ENCODE measurements around the gene GPRC5D.

GPRC5D gene

DNA sequence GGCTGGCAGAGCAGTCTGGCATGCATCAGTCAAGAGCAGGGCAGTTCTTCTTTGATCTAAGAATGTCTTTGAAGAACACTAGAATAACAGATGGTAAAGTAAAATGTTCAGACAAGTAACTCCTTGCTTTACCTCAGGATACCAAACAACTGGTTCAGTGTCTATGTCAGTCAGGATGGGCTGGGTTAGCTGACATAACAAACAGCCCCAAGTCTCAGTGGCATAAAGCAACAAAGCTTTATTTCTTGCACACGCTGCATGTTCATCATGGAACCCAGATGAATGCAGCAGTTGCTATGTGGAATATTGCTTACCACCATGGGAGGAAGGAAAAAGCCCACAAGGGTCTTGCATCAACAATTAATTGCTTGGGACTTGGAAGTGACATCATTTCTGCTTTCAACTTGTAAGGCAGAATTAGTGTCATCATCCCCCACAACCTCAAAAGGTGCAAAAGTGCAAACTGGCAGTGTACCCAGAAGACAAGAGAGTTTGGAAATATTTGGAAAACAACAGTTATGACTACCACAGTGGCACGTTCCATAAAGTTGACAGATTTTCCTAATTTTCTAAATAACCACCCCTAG is 21.2 kb downstream of the GPRC5D start:
- peak in 1 of 2 experiments; percentile 18 for DNase-seq (ENCODE audit: low read depth in 1 of 2, low spot score in 1 of 2)
- H3K27me3 ChIP-seq (ENCODE audit: insufficient read depth, poor library complexity, severe bottlenecking) = peaks cover 2% of the 10 kb centered on the region
- TF ChIP-seq POLR2AphosphoS5 (IDR thresholded peaks at IDR 0.05; ENCODE audit: low read depth) (no peak), GABPA (IDR thresholded peaks at IDR 0.05; ENCODE audit: low read depth) (no peak), SPI1 (IDR thresholded peaks at IDR 0.05; ENCODE audit: borderline replicate concordance, low read depth) (no peak)
- TF ChIP-seq, protein P1, sequence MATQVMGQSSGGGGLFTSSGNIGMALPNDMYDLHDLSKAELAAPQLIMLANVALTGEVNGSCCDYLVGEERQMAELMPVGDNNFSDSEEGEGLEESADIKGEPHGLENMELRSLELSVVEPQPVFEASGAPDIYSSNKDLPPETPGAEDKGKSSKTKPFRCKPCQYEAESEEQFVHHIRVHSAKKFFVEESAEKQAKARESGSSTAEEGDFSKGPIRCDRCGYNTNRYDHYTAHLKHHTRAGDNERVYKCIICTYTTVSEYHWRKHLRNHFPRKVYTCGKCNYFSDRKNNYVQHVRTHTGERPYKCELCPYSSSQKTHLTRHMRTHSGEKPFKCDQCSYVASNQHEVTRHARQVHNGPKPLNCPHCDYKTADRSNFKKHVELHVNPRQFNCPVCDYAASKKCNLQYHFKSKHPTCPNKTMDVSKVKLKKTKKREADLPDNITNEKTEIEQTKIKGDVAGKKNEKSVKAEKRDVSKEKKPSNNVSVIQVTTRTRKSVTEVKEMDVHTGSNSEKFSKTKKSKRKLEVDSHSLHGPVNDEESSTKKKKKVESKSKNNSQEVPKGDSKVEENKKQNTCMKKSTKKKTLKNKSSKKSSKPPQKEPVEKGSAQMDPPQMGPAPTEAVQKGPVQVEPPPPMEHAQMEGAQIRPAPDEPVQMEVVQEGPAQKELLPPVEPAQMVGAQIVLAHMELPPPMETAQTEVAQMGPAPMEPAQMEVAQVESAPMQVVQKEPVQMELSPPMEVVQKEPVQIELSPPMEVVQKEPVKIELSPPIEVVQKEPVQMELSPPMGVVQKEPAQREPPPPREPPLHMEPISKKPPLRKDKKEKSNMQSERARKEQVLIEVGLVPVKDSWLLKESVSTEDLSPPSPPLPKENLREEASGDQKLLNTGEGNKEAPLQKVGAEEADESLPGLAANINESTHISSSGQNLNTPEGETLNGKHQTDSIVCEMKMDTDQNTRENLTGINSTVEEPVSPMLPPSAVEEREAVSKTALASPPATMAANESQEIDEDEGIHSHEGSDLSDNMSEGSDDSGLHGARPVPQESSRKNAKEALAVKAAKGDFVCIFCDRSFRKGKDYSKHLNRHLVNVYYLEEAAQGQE (IDR thresholded peaks at IDR 0.05; ENCODE audit: insufficient replicate concordance, low read depth) = no peak
- TF ChIP-seq, protein P2, sequence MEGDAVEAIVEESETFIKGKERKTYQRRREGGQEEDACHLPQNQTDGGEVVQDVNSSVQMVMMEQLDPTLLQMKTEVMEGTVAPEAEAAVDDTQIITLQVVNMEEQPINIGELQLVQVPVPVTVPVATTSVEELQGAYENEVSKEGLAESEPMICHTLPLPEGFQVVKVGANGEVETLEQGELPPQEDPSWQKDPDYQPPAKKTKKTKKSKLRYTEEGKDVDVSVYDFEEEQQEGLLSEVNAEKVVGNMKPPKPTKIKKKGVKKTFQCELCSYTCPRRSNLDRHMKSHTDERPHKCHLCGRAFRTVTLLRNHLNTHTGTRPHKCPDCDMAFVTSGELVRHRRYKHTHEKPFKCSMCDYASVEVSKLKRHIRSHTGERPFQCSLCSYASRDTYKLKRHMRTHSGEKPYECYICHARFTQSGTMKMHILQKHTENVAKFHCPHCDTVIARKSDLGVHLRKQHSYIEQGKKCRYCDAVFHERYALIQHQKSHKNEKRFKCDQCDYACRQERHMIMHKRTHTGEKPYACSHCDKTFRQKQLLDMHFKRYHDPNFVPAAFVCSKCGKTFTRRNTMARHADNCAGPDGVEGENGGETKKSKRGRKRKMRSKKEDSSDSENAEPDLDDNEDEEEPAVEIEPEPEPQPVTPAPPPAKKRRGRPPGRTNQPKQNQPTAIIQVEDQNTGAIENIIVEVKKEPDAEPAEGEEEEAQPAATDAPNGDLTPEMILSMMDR (IDR thresholded peaks at IDR 0.05; ENCODE audit: insufficient read depth, low read length) = no peak
- H3K4me3 ChIP-seq (replicated peaks; ENCODE audit: insufficient read depth, low read length) = no peak overlapping the region
- H3K27ac ChIP-seq (replicated peaks) = no peak overlapping the region

DNA sequence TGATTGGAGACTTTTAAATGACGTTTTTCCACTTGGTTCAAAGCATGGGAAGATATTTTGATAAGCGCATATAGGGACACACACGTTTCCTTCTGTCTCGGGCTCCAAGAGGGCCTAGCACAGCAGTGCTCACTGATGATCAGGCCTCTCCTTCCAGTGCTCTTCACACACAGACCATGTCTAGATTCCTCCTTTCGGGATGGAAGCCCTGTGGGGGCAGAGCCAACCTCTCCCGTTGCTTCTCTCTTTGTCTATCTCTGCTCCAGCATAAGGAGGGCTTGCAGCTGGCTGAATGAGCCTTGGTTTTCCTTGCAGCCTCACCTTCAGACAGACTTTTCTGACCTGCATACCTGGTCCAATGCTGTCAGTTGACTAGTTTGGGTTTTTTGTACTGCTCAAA is 22.3 kb downstream of the GPRC5D start:
- DNase-seq (ENCODE audit: low read depth in 1 of 2, low spot score in 1 of 2) = no peak
- Histone ChIP-seq H3K27me3 (ENCODE audit: insufficient read depth, poor library complexity, severe bottlenecking) (no peaks in the 10 kb centered on the region), H3K4me3 (replicated peaks; ENCODE audit: insufficient read depth, low read length) (no peak overlapping the region), H3K27ac (replicated peaks) (no peak overlapping the region)
- TF ChIP-seq, protein P1 (IDR thresholded peaks at IDR 0.05; ENCODE audit: insufficient replicate concordance, low read depth) = no peak
- TF ChIP-seq SPI1 (IDR thresholded peaks at IDR 0.05; ENCODE audit: borderline replicate concordance, low read depth) (no peak), GABPA (IDR thresholded peaks at IDR 0.05; ENCODE audit: low read depth) (no peak), POLR2AphosphoS5 (IDR thresholded peaks at IDR 0.05; ENCODE audit: low read depth) (no peak)
- TF ChIP-seq, protein P2 (IDR thresholded peaks at IDR 0.05; ENCODE audit: insufficient read depth, low read length) = no peak

DNA sequence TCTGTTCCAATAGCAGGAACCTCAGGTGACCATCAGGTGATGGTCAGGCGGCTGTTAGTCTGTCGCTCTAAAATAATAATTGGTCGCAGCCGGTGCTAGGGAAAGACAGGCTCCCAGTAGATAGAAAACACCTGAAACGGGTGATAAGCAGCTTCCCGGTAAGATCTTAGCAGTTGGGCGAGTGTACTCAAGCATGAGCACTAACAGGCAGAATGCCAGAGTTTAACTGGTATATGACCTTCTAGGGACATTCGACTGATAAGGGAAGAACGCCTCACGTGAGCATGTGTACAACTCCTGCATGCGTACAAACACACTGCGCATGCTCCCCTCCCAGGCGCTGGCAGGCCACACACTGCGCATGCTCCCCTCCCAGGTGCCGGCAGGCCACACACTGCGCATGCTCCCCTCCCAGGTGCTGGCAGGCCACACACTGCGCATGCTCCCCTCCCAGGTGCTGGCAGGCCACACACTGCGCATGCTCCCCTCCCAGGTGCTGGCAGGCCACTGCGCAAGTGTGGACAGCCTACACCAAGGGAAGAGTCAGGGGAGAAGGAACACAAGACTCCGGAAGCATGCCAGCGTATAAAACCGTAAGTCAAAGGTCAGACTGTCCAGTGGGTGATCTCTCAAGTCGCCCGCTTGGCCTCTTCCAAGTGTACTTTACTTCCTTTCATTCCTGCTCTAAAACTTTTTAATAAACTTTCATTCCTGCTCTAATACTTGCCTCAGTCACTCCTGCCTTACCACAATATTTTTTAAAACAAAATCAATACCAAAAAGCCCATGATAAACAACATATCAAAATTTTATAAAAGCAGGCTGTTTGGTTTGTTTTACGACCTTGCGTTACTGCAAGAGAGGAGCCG is 24.5 kb downstream of the GPRC5D start:
- no peak for DNase-seq (ENCODE audit: low read depth in 1 of 2, low spot score in 1 of 2)
- no peak overlapping the region for H3K27ac ChIP-seq (replicated peaks)
- TF ChIP-seq POLR2AphosphoS5 (IDR thresholded peaks at IDR 0.05; ENCODE audit: low read depth) (no peak), GABPA (IDR thresholded peaks at IDR 0.05; ENCODE audit: low read depth) (no peak), SPI1 (IDR thresholded peaks at IDR 0.05; ENCODE audit: borderline replicate concordance, low read depth) (no peak)
- TF ChIP-seq, protein P2 (IDR thresholded peaks at IDR 0.05; ENCODE audit: insufficient read depth, low read length) = no peak
- TF ChIP-seq, protein P1 (IDR thresholded peaks at IDR 0.05; ENCODE audit: insufficient replicate concordance, low read depth) = no peak
- no peak overlapping the region for H3K4me3 ChIP-seq (replicated peaks; ENCODE audit: insufficient read depth, low read length)
- no peaks in the 10 kb centered on the region for H3K27me3 ChIP-seq (ENCODE audit: insufficient read depth, poor library complexity, severe bottlenecking)
